NCI-H226 (cell line): ENCODE data around the gene GRID1.

Source experiments
- DNase-seq: peaks from one replicate; pipeline ENCODE4 v3.0.0-alpha.2; 2015

The GRID1 gene

GRCh38 chr10:85603151-85603940, 763.2 kb downstream of the GRID1 start:
- DNase-seq = no peak

GRCh38 chr10:85602713-85603112, 763.9 kb downstream of the GRID1 start:
- no peak for DNase-seq

GRCh38 chr10:85602306-85602705, 764.3 kb downstream of the GRID1 start:
- no peak for DNase-seq

GRCh38 chr10:85601526-85601925, 765.1 kb downstream of the GRID1 start:
- DNase-seq = no peak

- DNase-seq = no peak
Observed at GRCh38 chr10:85600744-85601081, 765.9 kb downstream of the GRID1 start.

GRCh38 chr10:85600026-85600743, 766.4 kb downstream of the GRID1 start:
- DNase-seq = no peak

- DNase-seq = no peak
Observed at GRCh38 chr10:85599081-85599480, 767.5 kb downstream of the GRID1 start.

- no peak for DNase-seq
Observed at GRCh38 chr10:85598646-85599045, 767.9 kb downstream of the GRID1 start.

- no peak for DNase-seq
Observed at GRCh38 chr10:85597006-85597405, 769.6 kb downstream of the GRID1 start.

GRCh38 chr10:85596389-85596788, 770.2 kb downstream of the GRID1 start:
- DNase-seq = no peak

- no peak for DNase-seq
Observed at GRCh38 chr10:85594239-85594638, 772.4 kb downstream of the GRID1 start.

- DNase-seq = no peak
Observed at GRCh38 chr10:85593226-85593772, 773.3 kb downstream of the GRID1 start.

- DNase-seq = no peak
Observed at GRCh38 chr10:85581371-85581770, 785.2 kb downstream of the GRID1 start.

GRCh38 chr10:85580585-85580984, 786.0 kb downstream of the GRID1 start:
- no peak for DNase-seq

GRCh38 chr10:85578860-85579259, 787.7 kb downstream of the GRID1 start:
- DNase-seq = no peak

- DNase-seq = no peak
Observed at GRCh38 chr10:85575441-85575840, 791.2 kb downstream of the GRID1 start.

- DNase-seq = no peak
Observed at GRCh38 chr10:85570871-85571270, 795.7 kb downstream of the GRID1 start.

GRCh38 chr10:85565381-85565780, 801.2 kb downstream of the GRID1 start:
- DNase-seq = no peak

GRCh38 chr10:85558533-85558932, 808.1 kb downstream of the GRID1 start:
- no peak for DNase-seq

- no peak for DNase-seq
Observed at GRCh38 chr10:85557706-85558105, 808.9 kb downstream of the GRID1 start.

GRCh38 chr10:85557077-85557476, 809.5 kb downstream of the GRID1 start:
- DNase-seq = no peak
